ENCODE measurements around the gene TBL1XR1.

The TBL1XR1 gene

DNA sequence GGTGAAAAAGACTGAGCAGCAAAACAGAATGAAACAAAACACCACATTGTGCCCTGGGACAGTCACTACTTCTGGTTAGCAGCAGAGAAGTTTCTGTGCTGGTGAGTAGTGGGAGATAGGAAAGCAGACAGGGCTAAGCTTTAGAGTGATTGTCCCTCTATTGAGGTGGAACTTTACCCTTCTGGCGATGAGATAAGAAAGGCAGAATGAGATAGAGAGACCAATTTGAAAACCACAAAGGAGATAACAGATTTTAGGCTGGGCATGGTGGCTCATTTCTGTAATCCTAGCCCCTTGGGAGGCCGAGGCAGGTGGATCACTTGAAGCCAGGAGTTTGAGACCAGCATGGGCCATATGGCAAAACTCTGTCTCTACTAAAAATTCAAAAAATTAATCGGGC lies 208.5 kb downstream of the TBL1XR1 start:
- no peak overlapping the region for H3K9ac ChIP-seq
- no peaks in the 10 kb centered on the region for H3K79me2 ChIP-seq (ENCODE audit: insufficient read depth, low read depth)
- TF ChIP-seq, protein P1, sequence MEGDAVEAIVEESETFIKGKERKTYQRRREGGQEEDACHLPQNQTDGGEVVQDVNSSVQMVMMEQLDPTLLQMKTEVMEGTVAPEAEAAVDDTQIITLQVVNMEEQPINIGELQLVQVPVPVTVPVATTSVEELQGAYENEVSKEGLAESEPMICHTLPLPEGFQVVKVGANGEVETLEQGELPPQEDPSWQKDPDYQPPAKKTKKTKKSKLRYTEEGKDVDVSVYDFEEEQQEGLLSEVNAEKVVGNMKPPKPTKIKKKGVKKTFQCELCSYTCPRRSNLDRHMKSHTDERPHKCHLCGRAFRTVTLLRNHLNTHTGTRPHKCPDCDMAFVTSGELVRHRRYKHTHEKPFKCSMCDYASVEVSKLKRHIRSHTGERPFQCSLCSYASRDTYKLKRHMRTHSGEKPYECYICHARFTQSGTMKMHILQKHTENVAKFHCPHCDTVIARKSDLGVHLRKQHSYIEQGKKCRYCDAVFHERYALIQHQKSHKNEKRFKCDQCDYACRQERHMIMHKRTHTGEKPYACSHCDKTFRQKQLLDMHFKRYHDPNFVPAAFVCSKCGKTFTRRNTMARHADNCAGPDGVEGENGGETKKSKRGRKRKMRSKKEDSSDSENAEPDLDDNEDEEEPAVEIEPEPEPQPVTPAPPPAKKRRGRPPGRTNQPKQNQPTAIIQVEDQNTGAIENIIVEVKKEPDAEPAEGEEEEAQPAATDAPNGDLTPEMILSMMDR (conservative IDR thresholded peaks at IDR 0.05; ENCODE audit: low read depth, low read length), result no peak

DNA sequence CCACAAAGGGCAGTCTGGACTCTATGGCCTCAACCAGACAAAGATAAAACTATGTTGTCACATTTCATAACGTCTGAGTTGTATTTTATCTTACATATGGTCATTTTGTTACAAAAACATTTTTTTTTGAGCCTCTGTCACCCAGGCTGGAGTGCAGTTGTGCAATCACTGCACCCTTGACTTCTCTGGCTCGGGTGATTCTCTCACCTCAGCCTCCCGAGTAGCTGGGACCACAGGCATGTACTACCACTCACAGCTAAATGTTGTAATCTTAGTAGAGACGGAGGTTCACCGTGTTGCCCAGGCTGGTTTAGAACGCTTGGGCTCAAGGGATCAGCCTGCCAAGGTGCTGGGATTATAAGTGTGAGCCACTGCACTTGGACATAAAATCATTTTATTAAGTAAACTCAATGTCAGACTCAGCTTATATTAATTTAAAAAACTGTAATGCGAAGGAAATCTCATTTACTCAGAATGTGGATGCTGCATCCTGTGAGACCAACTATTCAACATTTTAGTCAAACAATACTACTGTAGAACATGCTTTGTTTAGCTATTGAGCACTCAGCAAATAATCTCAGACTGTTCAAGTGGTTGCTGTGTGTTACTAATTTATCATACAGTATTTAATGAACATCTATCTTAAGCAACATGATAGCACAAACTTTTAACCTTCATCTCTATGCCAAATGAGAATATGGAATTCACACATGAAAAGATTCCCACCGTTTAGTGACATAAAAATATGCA lies 209.2 kb downstream of the TBL1XR1 start:
- Histone ChIP-seq H4K20me1 (ENCODE audit: insufficient read depth) (no peaks in the 10 kb centered on the region), H2AFZ (ENCODE audit: low read depth) (peak overlapping the region; percentile 13; the same call in 1 of the 2 replicates), H3K79me2 (ENCODE audit: insufficient read depth, low read depth) (no peaks in the 10 kb centered on the region), H3K4me3 (IDR thresholded peaks at IDR 0.05; ENCODE audit: insufficient read depth, low read depth, low read length) (no peak overlapping the region), H3K4me1 (ENCODE audit: low read depth, poor library complexity, severe bottlenecking) (peaks cover 22% of the 10 kb centered on the region), H3K9ac (no peak overlapping the region), H3K4me2 (peak overlapping the region; percentile 41; the same call in 1 of the 2 replicates), H3K36me3 (ENCODE audit: insufficient read depth) (no peaks in the 10 kb centered on the region), H3K27ac (peak overlapping the region; percentile 42; the same call in 1 of the 2 replicates), H3K27me3 (ENCODE audit: insufficient read depth, low read depth) (no peaks in the 10 kb centered on the region)
- TF ChIP-seq, protein P1 (conservative IDR thresholded peaks at IDR 0.05; ENCODE audit: low read depth, low read length), result no peak

More for the DNA sequence above, 208.5 kb downstream of the TBL1XR1 start:
- H3K27ac ChIP-seq, result peak overlapping the region; percentile 42; the same call in 1 of the 2 replicates
- no peaks in the 10 kb centered on the region for H3K27me3 ChIP-seq (ENCODE audit: insufficient read depth, low read depth)
- H3K4me1 ChIP-seq (ENCODE audit: low read depth, poor library complexity, severe bottlenecking), result peaks cover 22% of the 10 kb centered on the region
- H2AFZ ChIP-seq (ENCODE audit: low read depth), result peak overlapping the region; percentile 13; the same call in 1 of the 2 replicates
- no peaks in the 10 kb centered on the region for H4K20me1 ChIP-seq (ENCODE audit: insufficient read depth)
- H3K36me3 ChIP-seq (ENCODE audit: insufficient read depth), result no peaks in the 10 kb centered on the region
- peak overlapping the region; percentile 41; the same call in 1 of the 2 replicates for H3K4me2 ChIP-seq
- H3K4me3 ChIP-seq (IDR thresholded peaks at IDR 0.05; ENCODE audit: insufficient read depth, low read depth, low read length), result no peak overlapping the region

DNA sequence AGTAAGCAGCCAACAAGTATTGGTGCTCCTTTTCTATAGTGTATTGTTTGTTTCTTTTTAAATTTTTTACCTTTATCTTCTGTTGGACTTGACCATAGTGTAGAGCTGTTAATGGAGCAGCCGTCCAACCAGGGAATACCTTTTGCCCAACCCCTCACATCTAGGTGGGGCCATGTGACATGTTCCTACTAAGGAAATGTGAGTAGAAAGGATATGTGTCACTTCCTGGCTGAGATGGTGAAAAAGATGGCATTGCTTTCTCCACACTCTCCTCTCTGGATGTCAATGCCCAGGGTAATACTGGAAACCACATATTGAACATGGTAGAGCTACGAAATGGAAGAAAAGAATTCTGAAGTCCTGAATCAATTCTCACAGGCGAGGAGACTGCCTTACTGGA lies 218.8 kb downstream of the TBL1XR1 start:
- Histone ChIP-seq H3K36me3 (ENCODE audit: insufficient read depth) (no peaks in the 10 kb centered on the region), H3K4me1 (ENCODE audit: low read depth, poor library complexity, severe bottlenecking) (no peaks in the 10 kb centered on the region), H3K4me2 (no peak overlapping the region), H3K27ac (no peak overlapping the region), H3K27me3 (ENCODE audit: insufficient read depth, low read depth) (no peaks in the 10 kb centered on the region), H4K20me1 (ENCODE audit: insufficient read depth) (no peaks in the 10 kb centered on the region), H3K79me2 (ENCODE audit: insufficient read depth, low read depth) (no peaks in the 10 kb centered on the region), H3K4me3 (IDR thresholded peaks at IDR 0.05; ENCODE audit: insufficient read depth, low read depth, low read length) (no peak overlapping the region), H2AFZ (ENCODE audit: low read depth) (no peak overlapping the region), H3K9ac (no peak overlapping the region)
- TF ChIP-seq, protein P1 (conservative IDR thresholded peaks at IDR 0.05; ENCODE audit: low read depth, low read length), result no peak

DNA sequence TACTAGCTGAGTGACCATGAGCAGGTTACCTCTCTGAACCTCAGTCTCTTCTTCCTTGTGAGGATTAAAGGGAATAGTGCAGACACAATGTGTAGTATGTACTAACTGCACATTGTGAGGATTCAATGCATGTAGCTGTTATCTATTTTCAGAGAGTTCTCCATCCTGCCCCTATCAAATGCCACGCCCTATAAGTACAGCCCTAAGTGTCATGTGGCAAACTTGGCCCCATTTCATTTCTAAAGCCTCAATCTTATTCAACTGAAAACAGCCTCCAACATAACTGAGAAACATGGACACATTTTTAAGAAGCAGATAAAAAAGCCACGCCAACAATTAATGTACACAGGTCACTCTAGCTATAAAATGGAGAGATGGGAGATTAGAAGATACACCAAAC lies 220.0 kb downstream of the TBL1XR1 start:
- Histone ChIP-seq H3K79me2 (ENCODE audit: insufficient read depth, low read depth) (no peaks in the 10 kb centered on the region), H3K9ac (no peak overlapping the region), H3K4me1 (ENCODE audit: low read depth, poor library complexity, severe bottlenecking) (no peaks in the 10 kb centered on the region), H4K20me1 (ENCODE audit: insufficient read depth) (no peaks in the 10 kb centered on the region), H3K27ac (no peak overlapping the region), H3K27me3 (ENCODE audit: insufficient read depth, low read depth) (no peaks in the 10 kb centered on the region), H3K4me2 (no peak overlapping the region), H3K36me3 (ENCODE audit: insufficient read depth) (no peaks in the 10 kb centered on the region), H3K4me3 (IDR thresholded peaks at IDR 0.05; ENCODE audit: insufficient read depth, low read depth, low read length) (no peak overlapping the region), H2AFZ (ENCODE audit: low read depth) (no peak overlapping the region)
- TF ChIP-seq, protein P1 (conservative IDR thresholded peaks at IDR 0.05; ENCODE audit: low read depth, low read length), result no peak
